Upper lobe of left lung (tissue), 4 donors: Measurements from ENCODE around the gene SORL1.

Experiments
- CTCF ChIP-seq, 6 experiments: fragments of 450-650 bp in 4 of 6; fragments of 200-600 bp in 2 of 6; sonication (generic) in 2 of 6; IDR thresholded peaks; one replicate each; pipeline ENCODE4 v1.5.1; 2016 to 2019; ENCODE audit warnings: antibody characterized with exemption in 6 of 6
- POLR2A ChIP-seq, 4 donors: fragments of 450-650 bp; IDR thresholded peaks; one replicate each; pipeline ENCODE4 v1.5.1; 2016 to 2017; ENCODE audit warnings: antibody characterized with exemption in 4 of 4, mild to moderate bottlenecking in 2 of 4
- POLR2AphosphoS5 ChIP-seq, 2 donors: sonication (generic); formaldehyde crosslinking; IDR thresholded peaks; one replicate each; pipeline ENCODE4 v1.5.1; 2017; ENCODE audit warnings: antibody characterized with exemption in 2 of 2

GRCh38 chr11:121634273-121634672 is 182.2 kb downstream of the SORL1 start:
- no peak for TF ChIP-seq POLR2A (IDR thresholded peaks at IDR 0.05)
- TF ChIP-seq CTCF (IDR thresholded peaks at IDR 0.05) = no peak
- no peak for TF ChIP-seq POLR2AphosphoS5 (IDR thresholded peaks at IDR 0.05)
